ENCODE data around the gene GOLGA7B.
A peak's percentile ranks its signal among the peaks of the same experiment; 100 is the strongest.
"Not testable (repeated sequence)": the region's sequence is repeated elsewhere in the genome, so short reads cannot be mapped to it uniquely, and the experiment has no call there.

Gene GOLGA7B

DNA sequence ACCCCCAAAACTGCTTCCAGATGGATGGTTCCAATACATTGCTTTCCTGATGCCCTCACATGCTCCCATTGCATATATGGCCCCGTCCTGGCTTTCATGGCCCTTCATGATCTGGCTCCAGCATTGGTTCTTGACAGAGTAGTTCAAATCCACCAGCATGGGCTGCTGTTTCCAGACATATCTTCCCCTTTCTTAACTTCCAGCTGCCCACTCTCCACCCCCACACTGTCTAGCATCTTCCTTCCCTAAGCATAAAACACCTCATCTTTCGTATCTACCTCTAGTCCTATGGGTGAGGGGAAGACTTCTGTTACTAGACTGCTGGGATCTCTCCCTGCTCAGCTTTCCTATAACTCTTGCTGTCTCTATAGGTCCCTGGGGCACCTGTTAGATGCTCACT lies 13.2 kb upstream of the GOLGA7B start:
- DNase-seq = no peak

- DNase-seq = no peak
These were observed 11.6 kb upstream of the GOLGA7B start for GRCh38 chr10:97838091-97838490.

DNA sequence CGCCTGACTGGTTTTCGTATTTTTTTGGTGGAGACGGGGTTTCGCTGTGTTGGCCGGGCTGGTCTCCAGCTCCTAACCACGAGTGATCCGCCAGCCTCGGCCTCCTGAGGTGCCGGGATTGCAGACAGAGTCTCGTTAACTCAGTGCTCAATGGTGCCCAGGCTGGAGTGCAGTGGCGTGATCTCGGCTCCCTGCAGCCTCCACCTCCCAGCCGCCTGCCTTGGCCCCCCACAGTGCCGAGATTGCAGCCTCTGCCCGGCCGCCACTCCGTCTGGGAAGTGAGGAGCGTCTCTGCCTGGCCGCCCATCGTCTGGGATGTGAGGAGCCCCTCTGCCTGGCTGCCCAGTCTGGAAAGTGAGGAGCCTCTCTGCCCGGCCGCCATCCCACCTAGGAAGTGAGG lies 8.5 kb upstream of the GOLGA7B start:
- DNase-seq = not testable (repeated sequence)

GRCh38 chr10:97842114-97842513 lies 7.5 kb upstream of the GOLGA7B start:
- DNase-seq = not testable (repeated sequence)

GRCh38 chr10:97842656-97843280 lies 6.9 kb upstream of the GOLGA7B start:
- no peak for DNase-seq

DNA sequence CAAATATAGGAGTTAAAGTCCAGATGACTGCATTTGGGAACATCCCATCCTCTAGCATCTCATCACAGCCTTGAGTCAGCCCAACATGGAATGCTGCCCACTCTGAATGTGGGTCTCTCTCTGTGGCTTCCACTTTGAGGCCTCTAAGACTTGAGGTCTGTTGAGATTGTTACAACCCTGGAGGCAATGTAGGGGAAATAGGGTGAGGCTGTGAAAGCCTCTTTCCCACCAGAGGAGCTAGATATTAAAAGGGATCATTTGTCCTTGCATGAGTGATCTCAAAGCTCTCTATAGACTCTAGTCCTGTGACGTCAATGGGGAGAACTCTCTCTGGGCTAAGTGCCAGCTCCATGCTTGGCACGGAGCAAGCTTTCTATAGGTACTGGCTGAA lies 6.4 kb upstream of the GOLGA7B start:
- DNase-seq = no peak

DNA sequence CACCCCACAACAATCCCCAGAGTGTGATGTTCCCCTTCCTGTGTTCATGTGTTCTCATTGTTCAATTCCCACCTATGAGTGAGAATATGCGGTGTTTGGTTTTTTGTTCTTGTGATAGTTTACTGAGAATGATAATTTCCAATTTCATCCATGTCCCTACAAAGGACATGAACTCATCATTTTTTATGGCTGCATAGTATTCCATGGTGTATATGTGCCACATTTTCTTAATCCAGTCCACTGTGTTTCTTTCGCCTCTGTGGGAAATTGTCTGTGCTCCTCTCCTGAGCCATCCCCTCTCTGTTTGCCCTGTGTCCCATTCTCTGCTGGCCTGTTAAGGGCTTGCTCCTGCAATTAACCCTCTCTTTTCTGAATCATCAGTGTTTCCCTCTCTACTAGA lies 5.7 kb upstream of the GOLGA7B start:
- DNase-seq = not testable (repeated sequence)

GRCh38 chr10:97844678-97845077 lies 5.0 kb upstream of the GOLGA7B start:
- no peak for DNase-seq

GRCh38 chr10:97849103-97849686 lies 448 bp upstream of the GOLGA7B start:
- DNase-seq = no peak

DNA sequence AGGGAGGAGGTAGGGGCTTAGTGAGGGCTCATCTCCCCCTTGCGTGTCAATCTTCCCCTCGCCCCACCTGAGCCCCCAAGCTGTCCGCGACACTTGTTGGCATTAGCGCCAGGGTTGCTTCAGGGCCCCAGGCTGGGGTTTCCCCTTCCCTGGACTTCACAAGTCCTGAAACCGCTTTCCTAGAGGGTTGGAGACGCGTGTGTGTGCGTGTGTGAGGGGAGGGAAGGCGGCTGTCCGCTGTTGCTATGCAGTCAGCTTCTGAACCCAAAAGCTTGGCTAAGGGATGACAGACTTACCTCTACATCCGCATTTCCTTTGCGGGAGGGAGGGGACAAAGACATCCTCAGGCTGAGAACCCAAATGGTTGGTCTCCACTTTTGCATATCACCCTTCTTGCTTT lies 803 bp downstream of the GOLGA7B start:
- DNase-seq = peak; percentile 18

- peak; percentile 33 for DNase-seq
These were observed 1.8 kb downstream of the GOLGA7B start for GRCh38 chr10:97851341-97852001.

DNA sequence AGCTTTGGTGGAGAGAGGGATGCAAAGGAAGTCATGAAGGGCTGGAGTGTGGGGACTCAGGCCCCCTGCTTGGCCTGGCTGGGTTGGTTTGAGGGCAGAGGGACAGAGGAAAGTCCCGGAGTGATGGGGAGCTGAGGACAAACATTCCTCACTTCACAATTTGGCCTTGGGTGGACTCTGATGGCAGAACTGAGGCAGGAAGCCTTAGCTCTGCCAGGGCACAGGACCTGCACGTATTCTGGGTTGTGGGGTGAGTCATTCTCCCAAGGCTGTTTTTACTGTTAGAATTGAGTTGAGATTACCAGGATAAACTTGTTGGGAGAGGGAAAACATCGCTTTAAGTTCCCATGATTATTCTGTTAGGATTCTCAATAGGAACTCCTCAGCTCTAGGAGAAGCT lies 2.6 kb downstream of the GOLGA7B start:
- no peak for DNase-seq

DNA sequence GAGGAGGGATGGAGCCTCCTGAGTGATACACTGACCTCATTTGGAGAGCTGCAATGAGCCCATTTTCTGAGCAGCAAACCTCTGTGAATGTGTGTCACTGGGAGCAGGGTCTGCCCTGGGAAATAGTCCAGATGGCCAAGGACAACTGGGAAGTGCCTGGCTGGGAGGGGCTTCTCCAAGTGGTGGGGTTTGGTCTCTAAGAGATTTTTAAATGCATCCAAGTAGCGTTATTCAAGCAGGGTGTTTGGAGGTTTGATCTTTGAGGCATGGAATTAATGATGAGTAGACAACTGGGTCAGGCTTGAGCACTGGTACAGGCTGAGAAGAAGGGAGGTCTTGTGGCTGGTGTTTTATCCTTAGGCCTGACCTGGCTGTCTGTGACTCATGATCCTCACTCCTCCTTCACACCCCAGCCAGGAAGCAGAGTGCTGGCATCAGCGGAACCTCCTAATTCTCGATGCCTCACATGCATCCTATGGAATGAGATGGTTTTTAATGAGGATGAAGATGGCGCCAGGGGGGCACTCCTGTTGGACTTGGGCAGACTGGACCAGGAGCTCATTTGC lies 3.3 kb downstream of the GOLGA7B start:
- DNase-seq = no peak

DNA sequence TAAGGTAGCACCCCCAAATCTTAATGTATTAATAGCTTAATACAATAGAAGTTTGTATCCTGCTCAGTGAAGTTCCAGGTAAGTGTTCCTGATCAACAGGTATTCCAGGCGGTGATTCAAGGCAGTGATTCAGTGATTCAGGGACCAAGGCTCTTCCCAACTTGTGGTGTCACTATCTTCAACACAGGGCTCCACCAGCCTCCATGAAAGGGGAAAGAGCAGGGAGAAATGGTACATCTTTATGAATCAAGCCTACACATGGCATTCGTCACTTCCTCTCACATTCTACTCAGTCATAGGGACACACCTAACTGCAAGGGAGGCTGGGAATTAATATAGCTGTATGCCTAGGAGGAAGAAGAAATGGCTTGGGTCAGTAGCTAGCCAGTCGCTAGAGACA lies 5.1 kb downstream of the GOLGA7B start:
- DNase-seq = no peak

DNA sequence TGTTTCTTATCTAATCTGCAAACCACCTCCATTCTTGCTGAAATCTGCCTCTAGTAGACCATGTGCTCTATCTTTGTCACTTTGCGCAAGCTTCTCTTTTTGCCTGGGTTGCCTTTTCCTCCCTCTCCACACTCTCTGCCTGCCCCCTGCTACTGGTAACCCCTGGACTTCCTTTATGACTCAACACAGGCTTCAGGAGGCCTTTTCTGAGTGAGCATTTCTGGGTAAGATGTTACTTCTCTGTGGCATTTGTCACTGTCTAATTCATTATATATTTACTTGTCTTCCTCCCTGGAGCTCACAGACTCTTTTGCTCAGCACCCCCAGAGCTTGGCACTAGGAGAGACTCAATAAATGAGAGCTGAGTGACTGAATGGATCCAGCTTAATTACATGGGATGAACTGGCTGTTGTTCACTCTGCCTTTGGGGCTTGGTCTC lies 8.4 kb downstream of the GOLGA7B start:
- no peak for DNase-seq

DNA sequence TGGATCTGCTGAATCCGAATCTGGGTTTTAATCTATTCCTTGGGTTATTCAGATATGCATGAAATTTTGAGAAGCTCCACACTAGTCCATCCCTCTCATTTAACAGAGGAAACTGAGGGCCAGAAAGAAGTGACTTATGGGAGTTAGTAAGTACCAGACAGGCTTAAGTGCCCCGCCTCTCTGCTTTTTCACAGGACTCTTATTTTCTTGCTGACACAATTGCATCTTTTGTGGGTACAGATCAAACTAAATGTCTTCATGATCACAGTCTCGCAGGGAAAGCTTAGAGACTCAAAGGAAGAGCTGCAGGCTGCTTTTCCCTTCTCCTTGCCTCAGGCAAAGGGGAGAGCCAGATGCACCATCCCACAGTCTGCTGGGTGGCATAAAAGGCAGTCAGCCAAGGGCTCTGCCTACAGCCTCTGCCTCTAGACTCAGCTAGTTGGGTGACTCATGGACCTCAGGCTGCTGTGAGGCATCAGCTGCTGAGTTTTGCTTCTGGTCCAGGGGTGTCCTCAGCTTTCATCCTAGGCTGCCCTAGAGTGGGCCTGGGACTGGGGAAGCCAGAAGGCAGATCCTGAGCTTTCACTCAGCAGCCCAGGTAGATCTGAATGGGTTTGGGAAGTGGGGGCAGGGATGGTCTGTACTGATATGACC lies 11.6 kb downstream of the GOLGA7B start:
- DNase-seq = no peak

GRCh38 chr10:97861924-97862323 lies 12.3 kb downstream of the GOLGA7B start:
- DNase-seq = no peak

GRCh38 chr10:97863808-97864207 lies 14.2 kb downstream of the GOLGA7B start:
- DNase-seq = no peak

- no peak for DNase-seq
These were observed 15.8 kb downstream of the GOLGA7B start for GRCh38 chr10:97865488-97865887.

DNA sequence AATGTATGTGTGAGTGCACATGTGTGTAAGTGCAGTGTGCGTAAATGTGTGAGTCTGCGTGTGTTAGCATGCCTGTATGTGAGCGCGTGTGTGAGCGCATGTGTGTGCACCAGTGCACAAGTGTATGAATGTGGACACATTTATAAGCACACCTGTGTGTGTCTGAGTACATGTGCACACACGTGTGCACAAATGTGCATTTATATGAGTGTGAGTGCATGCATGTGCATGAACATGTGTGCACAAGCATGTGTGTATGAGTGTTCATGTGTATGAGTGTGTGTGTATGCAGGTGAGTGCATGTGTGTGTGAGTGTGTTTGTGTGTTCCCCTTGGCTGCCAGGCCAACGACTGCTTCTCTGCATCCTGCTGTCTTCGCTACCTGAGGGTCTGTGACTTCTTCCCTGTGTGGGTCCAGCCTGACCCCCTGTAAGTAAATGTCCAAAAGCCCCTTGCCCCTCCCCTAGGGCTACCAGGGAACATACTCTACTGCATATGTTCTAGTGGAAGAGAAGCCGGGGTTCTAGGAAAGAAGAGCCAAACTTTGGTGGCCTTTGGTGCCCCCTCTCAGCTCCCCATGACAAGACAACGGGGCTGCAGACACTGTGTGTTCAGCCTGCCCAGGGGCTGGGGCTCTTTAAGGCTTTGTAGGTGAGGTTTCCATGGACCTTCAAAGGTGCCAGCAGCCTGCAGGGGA lies 17.0 kb downstream of the GOLGA7B start:
- DNase-seq = no peak

GRCh38 chr10:97867220-97867800 lies 17.7 kb downstream of the GOLGA7B start:
- no peak for DNase-seq

- no peak for DNase-seq
These were observed 18.6 kb downstream of the GOLGA7B start for GRCh38 chr10:97868134-97868685.
